A549 treated with RU486 at 1 μM for 4 hours (cell line): ENCODE data around the gene PTPRZ1. TPM values are rescaled to one million over a fixed set of nuclear protein-coding genes. Genes with fewer than 3 reads are reported as not detected.

Experiments used
- total RNA-seq: library from RNA; stranded (reverse); fragments of 200-300 nt; extraction: Qiagen RNA extraction; gene quantifications from 5 replicates; pipeline ENCODE4 v1.2.3, GENCODE V29; 2022; ENCODE audit warnings: low read depth

Gene PTPRZ1
- not detected in 5 replicates for total RNA-seq

DNA sequence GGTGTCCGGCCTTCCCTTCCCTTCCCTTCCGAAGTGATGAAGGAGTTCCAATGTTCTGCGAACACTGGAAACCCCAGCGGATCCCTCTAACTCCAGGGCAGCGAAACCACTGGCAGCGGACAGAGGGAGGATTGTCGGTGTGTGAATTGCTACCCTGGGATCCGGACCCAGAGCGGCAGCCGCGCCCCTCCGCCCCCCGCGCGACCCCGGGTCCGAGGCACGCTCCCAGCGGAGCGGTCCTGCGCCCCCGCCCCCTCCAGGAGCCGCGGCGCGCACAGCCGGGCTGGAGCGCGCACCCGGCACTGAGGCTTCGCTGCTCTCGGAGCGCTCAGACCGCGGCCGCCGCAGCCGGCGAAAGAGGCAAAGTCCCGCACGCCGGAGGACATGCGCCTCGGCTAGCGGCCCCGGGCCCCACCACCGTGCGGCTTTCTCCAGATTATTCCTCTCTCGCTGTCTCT, at the start of gene PTPRZ1:
PTPRZ1 (plus strand) TSS at position 331 of the 458 bp plus-strand sequence. CDS start 339 bp downstream, outside the sequence.

